CD8-positive, alpha-beta memory T cell (primary cell): ENCODE data around the gene KAT2A. TPM values are rescaled to one million over a fixed set of nuclear protein-coding genes. Genes with fewer than 3 reads are reported as not detected.
"Not testable (repeated sequence)": the region's sequence is repeated elsewhere in the genome, so short reads cannot be mapped to it uniquely, and the experiment has no call there.

Source experiments
- CTCF ChIA-PET: fragments of 350-600 bp; sonication (Branson Sonifier 250); formaldehyde crosslinking; loops from one replicate; lab custom pipeline; 2021; ENCODE audit warnings: antibody characterized with exemption; lab: Charles Lee
- POLR2A ChIA-PET: fragments of 350-600 bp; sonication (Branson Sonifier 250); formaldehyde crosslinking; loops from one replicate; lab custom pipeline; 2021; ENCODE audit warnings: antibody characterized with exemption; lab: Charles Lee
- DNase-seq, 5 donors: peaks; one replicate each; pipeline versions ENCODE4 v3.0.0 to v3.0.0-alpha.2; 2020 to 2022; ENCODE audit warnings: mixed read lengths in 1 of 5
- H3K27ac ChIP-seq: one replicate; pipeline ENCODE4 v1.7.0; 2013; ENCODE audit warnings: low read depth, mild to moderate bottlenecking, low read length, moderate library complexity
- H3K27me3 ChIP-seq: 2 replicates; pipeline ENCODE4 v1.7.0; 2013; ENCODE audit warnings: low read length, mild to moderate bottlenecking; ENCODE audit not compliant: insufficient read depth, poor library complexity, severe bottlenecking
- H3K36me3 ChIP-seq: 2 replicates; pipeline ENCODE4 v1.7.0; 2013; ENCODE audit warnings: mild to moderate bottlenecking, low read length, moderate library complexity; ENCODE audit not compliant: insufficient read depth
- H3K4me1 ChIP-seq: 2 replicates; pipeline ENCODE4 v1.7.0; 2013; ENCODE audit warnings: mild to moderate bottlenecking, low read length, moderate library complexity; ENCODE audit not compliant: insufficient read depth
- H3K4me3 ChIP-seq: 2 replicates; pipeline ENCODE4 v1.7.0; 2013; ENCODE audit warnings: mild to moderate bottlenecking, low read length
- H3K9me3 ChIP-seq: 2 replicates; pipeline ENCODE4 v1.7.0; 2013; ENCODE audit warnings: mild to moderate bottlenecking, low read length
- H3K27ac Mint-ChIP-seq, 8 donors: one replicate each; pipeline ENCODE4 v1.8.0; 2020 to 2021; ENCODE audit warnings: mixed read lengths in 8 of 8, mild to moderate bottlenecking in 6 of 8, inconsistent platforms in 3 of 8, moderate library complexity in 3 of 8
- H3K27me3 Mint-ChIP-seq, 2 donors: one replicate each; pipeline ENCODE4 v1.8.0; 2020 to 2021; ENCODE audit warnings: mixed read lengths in 2 of 2, mild to moderate bottlenecking in 1 of 2, moderate library complexity in 1 of 2
- H3K36me3 Mint-ChIP-seq, 3 donors: one replicate each; pipeline ENCODE4 v1.8.0; 2020 to 2021; ENCODE audit warnings: mixed read lengths in 3 of 3, inconsistent platforms in 1 of 3, mild to moderate bottlenecking in 1 of 3
- H3K4me1 Mint-ChIP-seq, 3 donors: one replicate each; pipeline ENCODE4 v1.8.0; 2020 to 2021; ENCODE audit warnings: mixed read lengths in 3 of 3, inconsistent platforms in 1 of 3, mild to moderate bottlenecking in 1 of 3
- H3K4me3 Mint-ChIP-seq, 7 donors: one replicate each; pipeline ENCODE4 v1.8.0; 2020 to 2021; ENCODE audit warnings: mixed read lengths in 7 of 7, mild to moderate bottlenecking in 6 of 7, moderate library complexity in 4 of 7, inconsistent platforms in 2 of 7
- H3K9me3 Mint-ChIP-seq, 5 donors: one replicate each; pipeline ENCODE4 v1.8.0; 2020 to 2022; ENCODE audit warnings: mixed read lengths in 5 of 5, mild to moderate bottlenecking in 3 of 5, moderate library complexity in 2 of 5, inconsistent platforms in 1 of 5
- polyA plus RNA-seq: library from polyadenylated mRNA; unstranded; fragments of 300-500 nt; fragmentation: Illumina TruSeq; gene quantifications from one replicate; pipeline ENCODE4 v1.2.3, GENCODE V29; 2021
- total RNA-seq, 2 experiments: library from RNA; stranded (reverse); gene quantifications; one replicate each; pipeline ENCODE4 v1.2.3, GENCODE V29; 2021

The KAT2A gene
- total and polyA plus RNA-seq, 3 experiments from 2014 or later, result 8.5 to 53.3 (median 52.5) TPM

DNA sequence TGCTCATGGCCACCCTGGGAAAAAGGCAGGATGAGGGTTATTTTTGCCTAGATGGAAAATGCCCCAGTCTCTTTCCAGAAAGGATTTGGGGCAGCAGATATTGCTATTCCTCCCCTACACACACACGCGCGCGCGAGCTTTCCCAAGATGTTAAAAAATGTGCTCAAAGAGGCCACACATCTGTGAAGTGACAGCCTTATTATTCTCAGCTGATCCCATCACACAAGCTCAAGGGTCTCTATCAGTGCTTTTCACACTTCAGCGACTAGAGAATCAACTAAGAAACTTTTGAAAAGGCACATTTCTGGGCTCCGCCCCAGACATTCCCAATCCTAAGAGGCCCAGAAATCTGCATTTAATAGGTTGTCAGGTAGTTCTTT is 39.4 kb upstream of the KAT2A start:
- peaks cover 0 to 2% of the 10 kb centered on the region in 2 donors for H3K27me3 Mint-ChIP-seq
- Histone ChIP-seq H3K27me3 (no peaks in the 10 kb centered on the region), H3K27ac (no peak overlapping the region), H3K4me1 (peaks cover 3% of the 10 kb centered on the region), H3K4me3 (no peak overlapping the region), H3K9me3 (no peaks in the 10 kb centered on the region), H3K36me3 (no peaks in the 10 kb centered on the region)
- POLR2A ChIA-PET, result no interaction called here
- CTCF ChIA-PET, result interaction anchor here (1.2 kb wide), 1 partner anchor 23 kb away, joined by 3 read pairs; no protein-coding TSS in a partner anchor
- no peaks in the 10 kb centered on the region for H3K9me3 Mint-ChIP-seq
- no peak overlapping the region for H3K27ac Mint-ChIP-seq
- peaks cover 3 to 6% (median 4%) of the 10 kb centered on the region in 3 donors for H3K4me1 Mint-ChIP-seq
- no peak overlapping the region for H3K4me3 Mint-ChIP-seq
- DNase-seq, result no peak
- H3K36me3 Mint-ChIP-seq, result no peaks in the 10 kb centered on the region

DNA sequence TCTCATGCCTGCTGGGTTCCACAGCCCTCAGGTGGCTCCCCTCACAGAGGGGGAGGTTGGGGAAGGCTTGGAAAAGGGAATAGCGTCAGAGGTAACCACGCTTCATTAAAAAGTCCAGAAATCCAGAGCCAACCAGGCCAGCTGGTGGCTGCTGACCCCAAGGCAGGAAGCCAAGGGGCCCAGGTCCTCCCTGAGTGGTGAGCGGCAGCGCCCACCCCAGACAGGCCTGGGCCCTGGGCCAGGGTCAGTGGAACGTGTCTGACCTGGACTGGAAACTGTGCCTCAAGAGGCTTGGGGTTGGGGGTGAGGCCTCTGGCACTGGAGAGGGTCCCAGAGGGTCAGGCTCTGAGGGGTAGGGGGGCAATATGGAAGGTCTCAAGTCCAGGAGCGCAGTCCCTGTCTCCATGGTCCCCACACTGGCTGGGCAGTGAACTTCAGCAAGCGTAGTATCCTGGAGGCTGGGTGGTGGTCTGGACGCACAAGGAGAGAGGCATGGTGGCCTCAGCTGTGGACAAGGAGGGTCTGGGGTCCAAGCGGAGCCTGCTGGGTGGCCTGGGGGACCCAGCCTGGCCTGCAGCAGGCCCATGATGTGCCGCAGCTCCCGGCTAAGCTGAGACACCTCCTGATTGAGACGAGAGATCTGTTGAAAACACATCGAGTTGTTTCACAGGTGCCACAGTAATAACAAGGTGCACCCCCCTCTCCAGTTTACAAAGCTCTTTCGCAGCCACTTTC is 38.8 kb upstream of the KAT2A start:
- no peak for DNase-seq
- Histone ChIP-seq H3K4me3 (no peak overlapping the region), H3K4me1 (peaks cover 5% of the 10 kb centered on the region), H3K36me3 (no peaks in the 10 kb centered on the region), H3K9me3 (no peaks in the 10 kb centered on the region), H3K27me3 (no peaks in the 10 kb centered on the region), H3K27ac (no peak overlapping the region)
- peaks cover 5 to 8% (median 5%) of the 10 kb centered on the region in 3 donors for H3K4me1 Mint-ChIP-seq
- H3K27me3 Mint-ChIP-seq, result peaks cover 0 to under 1% of the 10 kb centered on the region in 2 donors
- CTCF ChIA-PET, result interaction anchor here (1.2 kb wide), 1 partner anchor 24 kb away, joined by 3 read pairs; no protein-coding TSS in a partner anchor
- no peak overlapping the region for H3K27ac Mint-ChIP-seq
- H3K4me3 Mint-ChIP-seq, result peak overlapping the region in 1 of 7 donors; percentile 18
- H3K9me3 Mint-ChIP-seq, result no peaks in the 10 kb centered on the region
- POLR2A ChIA-PET, result no interaction called here
- no peaks in the 10 kb centered on the region for H3K36me3 Mint-ChIP-seq

DNA sequence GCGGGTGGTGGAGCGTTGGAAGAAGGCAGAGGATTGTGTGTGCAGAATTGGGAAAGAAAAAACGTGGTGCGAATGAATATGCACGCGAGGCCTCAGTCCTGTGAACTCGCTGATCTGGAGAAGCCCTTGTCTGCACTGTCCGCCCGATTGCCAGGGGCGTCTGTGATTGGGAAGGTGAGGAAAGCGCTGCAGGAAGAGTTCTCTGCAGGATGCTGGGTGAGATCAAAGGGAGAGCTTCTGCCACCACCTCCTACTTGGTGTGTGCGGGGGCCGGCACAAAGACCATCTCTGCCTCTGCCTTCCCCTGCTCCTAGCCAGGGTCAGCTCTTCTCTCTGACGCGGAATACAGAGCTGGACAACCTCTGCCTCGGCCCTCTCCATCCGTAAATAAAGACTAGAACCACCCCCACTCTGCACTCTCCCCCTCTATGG is 34.5 kb upstream of the KAT2A start:
- no peaks in the 10 kb centered on the region for H3K27me3 ChIP-seq
- H3K27ac Mint-ChIP-seq, result peak overlapping the region in 4 of 8 donors; percentile 23 to 95 (median 64)
- POLR2A ChIA-PET, result interaction anchor here (0.7 to 1.2 kb wide), 2 partner anchors 35 to 191 kb away, joined by 5 to 10 read pairs; partner anchors contain the start of gene KAT2A
- H3K9me3 Mint-ChIP-seq, result no peaks in the 10 kb centered on the region
- H3K36me3 ChIP-seq, result no peaks in the 10 kb centered on the region
- H3K9me3 ChIP-seq, result no peaks in the 10 kb centered on the region
- peaks cover 0 to 25% (median 2%) of the 10 kb centered on the region in 3 donors for H3K36me3 Mint-ChIP-seq
- peaks cover 31% of the 10 kb centered on the region for H3K4me1 ChIP-seq
- CTCF ChIA-PET, result no interaction called here
- H3K4me3 Mint-ChIP-seq, result peak overlapping the region; percentile 60 to 96 (median 95)
- H3K27ac ChIP-seq, result no peak overlapping the region
- H3K4me1 Mint-ChIP-seq, result peaks cover 33 to 46% (median 41%) of the 10 kb centered on the region in 3 donors
- H3K27me3 Mint-ChIP-seq, result no peaks in the 10 kb centered on the region
- peak overlapping the region; percentile 49 for H3K4me3 ChIP-seq
- no peak for DNase-seq

DNA sequence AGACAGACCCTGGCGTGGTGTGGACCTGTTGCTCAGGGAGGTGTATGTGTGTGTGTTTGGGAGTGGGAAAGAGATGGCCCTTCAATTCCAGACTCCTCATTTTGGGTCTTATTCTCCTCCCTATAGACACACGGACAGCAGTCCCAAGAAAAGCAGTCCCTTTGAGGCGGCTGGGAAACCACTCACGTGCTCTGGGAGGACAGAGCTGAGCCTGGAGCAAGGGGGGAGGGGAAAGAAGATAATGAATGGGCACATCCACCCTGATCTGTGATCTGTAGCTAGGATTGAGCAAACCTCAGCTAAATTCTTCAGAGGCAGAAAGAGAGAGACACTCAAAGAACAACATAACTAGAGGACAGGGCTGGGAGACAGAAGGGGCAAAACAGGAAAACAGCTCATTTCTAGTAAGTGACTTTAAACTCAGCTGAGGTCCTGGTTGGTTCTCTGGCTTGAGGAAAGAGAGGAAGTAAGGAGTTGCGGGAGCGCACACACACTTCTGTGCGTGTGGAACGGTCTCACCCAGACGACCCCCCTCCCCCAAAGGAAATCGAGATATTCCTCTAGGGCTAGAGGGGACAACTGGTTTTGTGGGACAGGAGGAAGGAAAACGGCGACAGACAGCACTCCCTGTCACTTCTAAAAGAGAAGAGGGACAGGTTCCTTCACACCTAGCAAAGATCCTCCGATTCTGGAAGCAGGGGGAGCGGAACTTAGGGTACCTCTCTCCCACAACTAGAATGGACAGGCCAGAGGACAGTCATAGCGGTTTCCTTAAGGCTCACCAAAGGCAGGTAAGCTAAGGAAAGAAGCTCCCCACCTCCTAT is 33.0 kb upstream of the KAT2A start:
- H3K4me3 Mint-ChIP-seq, result peak overlapping the region; percentile 89 to 96 (median 95)
- Histone ChIP-seq H3K4me3 (peak overlapping the region; percentile 82), H3K9me3 (no peaks in the 10 kb centered on the region), H3K27me3 (no peaks in the 10 kb centered on the region), H3K4me1 (peaks cover 31% of the 10 kb centered on the region), H3K36me3 (no peaks in the 10 kb centered on the region), H3K27ac (peak overlapping the region; percentile 81)
- ChIA-PET CTCF (interaction anchor here (1.5 kb wide), 1 partner anchor 105 kb away, joined by 3 read pairs; no protein-coding TSS in a partner anchor), POLR2A (interaction anchor here (0.8 to 1.0 kb wide), 2 partner anchors 42 to 94 kb away, joined by 3 to 4 read pairs; partner anchors contain the start of gene DHX58)
- peak overlapping the region; percentile 73 to 97 (median 95) for H3K27ac Mint-ChIP-seq
- no peak for DNase-seq
- no peaks in the 10 kb centered on the region for H3K9me3 Mint-ChIP-seq
- peaks cover 33 to 47% (median 41%) of the 10 kb centered on the region in 3 donors for H3K4me1 Mint-ChIP-seq
- peaks cover 0 to 28% (median 2%) of the 10 kb centered on the region in 3 donors for H3K36me3 Mint-ChIP-seq
- H3K27me3 Mint-ChIP-seq, result no peaks in the 10 kb centered on the region

DNA sequence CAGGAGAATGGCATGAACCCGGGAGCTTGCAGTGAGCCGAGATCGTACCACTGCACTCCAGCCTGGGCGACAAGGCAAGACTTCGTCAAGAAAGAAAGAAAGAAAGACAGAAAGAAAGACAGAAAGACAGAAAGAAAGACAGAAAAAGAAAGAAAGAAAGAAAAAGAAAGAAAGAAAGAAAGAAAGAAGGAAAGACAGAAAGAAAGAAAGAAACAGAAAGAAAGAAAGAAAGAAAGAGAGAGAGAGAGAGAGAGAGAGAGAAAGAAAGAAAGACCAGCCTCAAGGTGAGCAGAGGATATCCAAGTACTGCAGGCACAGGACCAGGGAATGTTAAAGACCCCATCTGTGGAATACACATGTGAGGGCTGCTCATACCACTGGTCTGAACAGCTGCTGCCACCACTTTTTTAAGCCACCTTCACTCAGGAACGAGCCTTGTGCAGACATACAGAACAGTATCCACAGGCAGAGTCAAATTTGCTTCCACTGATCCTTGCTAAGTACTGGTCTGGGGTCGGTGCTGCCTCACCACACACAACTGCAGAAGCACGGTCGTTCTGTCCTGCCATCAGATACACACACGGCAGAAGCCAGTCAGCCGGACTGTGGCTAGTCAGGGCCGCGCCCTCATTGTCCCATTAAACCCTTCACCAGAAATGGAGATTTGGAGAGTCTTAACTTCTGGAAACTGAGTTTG is 25.9 kb upstream of the KAT2A start:
- ChIA-PET CTCF (no interaction called here), POLR2A (no interaction called here)
- Mint-ChIP-seq H3K4me3 (peak overlapping the region in 1 of 7 donors; percentile 81), H3K4me1 (peaks cover 32 to 61% (median 53%) of the 10 kb centered on the region in 3 donors), H3K27ac (peak overlapping the region in 3 of 8 donors; percentile 8 to 85 (median 27)), H3K27me3 (no peaks in the 10 kb centered on the region), H3K36me3 (peaks cover 0 to 65% (median 11%) of the 10 kb centered on the region in 3 donors), H3K9me3 (no peaks in the 10 kb centered on the region)
- no peak for DNase-seq
- H3K4me3 ChIP-seq, result no peak overlapping the region
- no peaks in the 10 kb centered on the region for H3K27me3 ChIP-seq
- no peaks in the 10 kb centered on the region for H3K9me3 ChIP-seq
- no peaks in the 10 kb centered on the region for H3K36me3 ChIP-seq
- H3K27ac ChIP-seq, result no peak overlapping the region
- peaks cover 10% of the 10 kb centered on the region for H3K4me1 ChIP-seq

DNA sequence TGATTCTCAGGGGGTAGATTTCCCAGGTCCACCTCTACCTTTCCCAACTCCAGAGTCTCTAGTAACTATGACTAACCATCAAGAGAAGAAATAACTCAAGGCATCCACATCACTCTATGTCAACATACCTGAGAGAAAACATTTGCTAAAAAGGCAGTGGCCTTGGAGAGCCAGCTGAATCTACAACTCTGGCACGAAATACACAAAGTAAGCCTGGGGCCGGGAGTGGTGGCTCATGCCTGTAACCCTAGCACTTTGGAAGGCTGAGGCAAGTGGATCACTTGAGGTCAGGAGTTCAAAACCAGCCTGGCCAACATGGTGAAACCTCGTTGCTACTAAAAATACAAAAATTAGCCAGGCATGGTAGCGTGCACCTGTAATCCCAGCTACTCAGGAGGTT is 22.0 kb upstream of the KAT2A start:
- H3K27ac Mint-ChIP-seq, result peak overlapping the region in 1 of 8 donors; percentile 89
- POLR2A ChIA-PET, result not testable (repeated sequence)

DNA sequence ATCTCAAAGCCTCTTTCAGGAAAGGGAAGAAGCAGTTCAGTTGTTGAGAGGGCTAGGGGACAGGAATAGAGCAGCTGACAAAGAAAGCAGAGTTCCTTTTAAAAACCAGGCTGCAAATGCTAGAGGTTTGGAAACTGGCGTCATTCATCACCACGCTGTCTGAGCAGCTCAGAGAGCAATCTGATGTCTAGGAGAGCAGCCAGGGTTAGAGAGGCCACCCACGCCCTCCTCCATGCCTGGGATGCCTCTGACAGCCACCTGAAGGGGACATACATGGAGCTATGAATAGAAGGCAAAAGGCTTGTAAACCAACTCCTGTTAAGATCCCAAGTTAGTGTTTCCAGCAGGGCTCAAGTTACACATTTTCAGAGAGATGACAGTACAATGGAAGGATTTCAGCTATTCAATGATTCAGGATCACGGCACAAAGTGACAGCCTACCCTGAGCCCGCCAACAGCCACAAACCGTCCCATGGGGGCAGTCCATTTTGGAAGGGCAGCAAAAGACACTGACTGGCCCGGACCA is 21.3 kb upstream of the KAT2A start:
- H3K9me3 Mint-ChIP-seq, result no peaks in the 10 kb centered on the region
- H3K4me3 ChIP-seq, result no peak overlapping the region
- peaks cover 0 to 67% (median 11%) of the 10 kb centered on the region in 3 donors for H3K36me3 Mint-ChIP-seq
- POLR2A ChIA-PET, result no interaction called here
- peak overlapping the region in 1 of 8 donors; percentile 39 for H3K27ac Mint-ChIP-seq
- peaks cover 5% of the 10 kb centered on the region for H3K4me1 ChIP-seq
- H3K4me1 Mint-ChIP-seq, result peaks cover 42 to 72% (median 52%) of the 10 kb centered on the region in 3 donors
- no peaks in the 10 kb centered on the region for H3K9me3 ChIP-seq
- no peak for DNase-seq
- H3K27me3 ChIP-seq, result no peaks in the 10 kb centered on the region
- no peak overlapping the region for H3K4me3 Mint-ChIP-seq
- no peaks in the 10 kb centered on the region for H3K27me3 Mint-ChIP-seq
- CTCF ChIA-PET, result no interaction called here
- H3K27ac ChIP-seq, result no peak overlapping the region
- peaks cover 11% of the 10 kb centered on the region for H3K36me3 ChIP-seq

More for the DNA sequence above, 22.0 kb upstream of the KAT2A start:
- H3K9me3 Mint-ChIP-seq, H3K27ac ChIP-seq, DNase-seq, CTCF ChIA-PET, H3K4me1 ChIP-seq, H3K27me3 ChIP-seq, H3K27me3 Mint-ChIP-seq, H3K9me3 ChIP-seq, H3K4me3 Mint-ChIP-seq, H3K4me3 ChIP-seq: not testable (repeated sequence)
- Mint-ChIP-seq H3K4me1 (peaks cover 41 to 70% (median 49%) of the 10 kb centered on the region in 3 donors), H3K36me3 (peaks cover 0 to 67% (median 11%) of the 10 kb centered on the region in 3 donors)
- peaks cover 11% of the 10 kb centered on the region for H3K36me3 ChIP-seq
